A549 (cell line): Measurements from ENCODE around the gene HERPUD2.

Source experiments
- CTCF ChIP-seq: fragments of >200 bp; sonication (Bioruptor Twin); formaldehyde crosslinking; IDR thresholded peaks from 3 replicates; pipeline ENCODE4 v1.5.1; 2016
- MAX ChIP-seq: IDR thresholded peaks from 2 replicates; pipeline ENCODE4 v1.6.1; 2012
- RAD21 ChIP-seq, 2 experiments: fragments of >200 bp in 1 of 2; sonication (Bioruptor Twin) in 1 of 2; formaldehyde crosslinking in 1 of 2; IDR thresholded peaks in 1 of 2; conservative IDR thresholded peaks in 1 of 2; 2 replicates in 1 of 2; 3 replicates in 1 of 2; pipeline ENCODE4 v1.6.1; 2012 to 2018; ENCODE audit warnings: inconsistent platforms in 1 of 2
- USF2 ChIP-seq: fragments of 450-650 bp; IDR thresholded peaks from 2 replicates; pipeline ENCODE4 v1.6.1; 2014; ENCODE audit warnings: antibody characterized with exemption

GRCh38 chr7:35617041-35617440 is 77.9 kb downstream of the HERPUD2 start:
- no peak for TF ChIP-seq RAD21 (conservative IDR thresholded peaks at IDR 0.05 in 1 of 2, IDR thresholded peaks at IDR 0.05 in 1 of 2)
- no peak for TF ChIP-seq CTCF
- TF ChIP-seq USF2 = no peak
- no peak for TF ChIP-seq MAX
